HG02588 (cell line): ENCODE measurements around the gene GNAQ.

Experiments used
- ATAC-seq: cut with Tn5 transposase; IDR thresholded peaks from one replicate; pipeline ENCODE4 v1.9.1; 2021; ENCODE audit warnings: mild to moderate bottlenecking, moderate library complexity; ENCODE audit not compliant: unreplicated experiment

Gene GNAQ

GRCh38 chr9:77851882-77852595, 179.6 kb downstream of the GNAQ start:
- ATAC-seq: no peak

- ATAC-seq: no peak
These were observed 182.7 kb downstream of the GNAQ start for GRCh38 chr9:77848897-77849296.

- no peak for ATAC-seq
These were observed 183.2 kb downstream of the GNAQ start for GRCh38 chr9:77848404-77848803.

- no peak for ATAC-seq
These were observed 184.0 kb downstream of the GNAQ start for GRCh38 chr9:77847626-77848025.

GRCh38 chr9:77847059-77847499, 184.5 kb downstream of the GNAQ start:
- ATAC-seq: no peak

- no peak for ATAC-seq
These were observed 187.2 kb downstream of the GNAQ start for GRCh38 chr9:77844415-77844814.

- ATAC-seq: no peak
These were observed 187.8 kb downstream of the GNAQ start for GRCh38 chr9:77843871-77844155.

GRCh38 chr9:77843076-77843870, 188.3 kb downstream of the GNAQ start:
- ATAC-seq: no peak

- ATAC-seq: peak; percentile 69
These were observed 189.7 kb downstream of the GNAQ start for GRCh38 chr9:77841739-77842386.

- ATAC-seq: no peak
These were observed 192.0 kb downstream of the GNAQ start for GRCh38 chr9:77839459-77840140.

GRCh38 chr9:77838986-77839385, 192.6 kb downstream of the GNAQ start:
- no peak for ATAC-seq

GRCh38 chr9:77834898-77835488, 196.6 kb downstream of the GNAQ start:
- ATAC-seq: no peak

GRCh38 chr9:77833561-77834429, 197.8 kb downstream of the GNAQ start:
- no peak for ATAC-seq

GRCh38 chr9:77832639-77833038, 199.0 kb downstream of the GNAQ start:
- no peak for ATAC-seq

GRCh38 chr9:77831781-77832180, 199.8 kb downstream of the GNAQ start:
- no peak for ATAC-seq

GRCh38 chr9:77830618-77831285, 200.9 kb downstream of the GNAQ start:
- ATAC-seq: no peak

GRCh38 chr9:77829420-77829819, 202.2 kb downstream of the GNAQ start:
- no peak for ATAC-seq

- no peak for ATAC-seq
These were observed 204.4 kb downstream of the GNAQ start for GRCh38 chr9:77827104-77827784.

GRCh38 chr9:77826621-77827020, 205.0 kb downstream of the GNAQ start:
- ATAC-seq: no peak
